ENCODE results near the gene FOXO6.

FOXO6 gene

DNA sequence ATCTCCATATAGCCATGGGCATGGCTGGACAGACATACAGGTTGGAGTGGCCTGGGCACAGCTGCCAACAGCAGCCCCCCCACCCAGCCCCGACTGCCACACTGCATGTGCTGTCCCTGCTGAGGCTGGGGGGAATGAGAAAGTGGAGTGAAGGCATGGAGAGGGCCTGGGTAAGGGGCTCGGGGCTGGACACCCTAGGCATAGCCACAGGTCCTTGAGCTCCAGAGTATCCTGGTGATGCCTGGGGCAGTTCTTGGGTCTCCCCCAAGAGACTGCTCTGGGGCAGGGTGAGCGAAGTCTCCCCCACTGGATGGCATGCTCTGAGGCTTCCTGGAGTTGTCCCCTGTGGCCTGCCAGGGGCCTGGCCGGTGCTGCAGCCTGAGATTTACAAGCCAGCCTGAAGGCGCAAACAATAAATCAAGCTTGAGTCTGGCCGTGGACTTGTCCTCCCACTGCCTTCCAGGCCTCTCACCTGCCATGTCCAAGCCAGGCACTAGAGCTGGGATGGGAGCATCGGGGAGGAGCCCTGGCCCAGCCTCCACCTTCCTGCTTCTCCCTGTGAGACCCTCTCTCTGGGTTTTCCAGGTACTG, 53.6 kb downstream of the FOXO6 start (continued):
- TF ChIP-seq, protein P1, sequence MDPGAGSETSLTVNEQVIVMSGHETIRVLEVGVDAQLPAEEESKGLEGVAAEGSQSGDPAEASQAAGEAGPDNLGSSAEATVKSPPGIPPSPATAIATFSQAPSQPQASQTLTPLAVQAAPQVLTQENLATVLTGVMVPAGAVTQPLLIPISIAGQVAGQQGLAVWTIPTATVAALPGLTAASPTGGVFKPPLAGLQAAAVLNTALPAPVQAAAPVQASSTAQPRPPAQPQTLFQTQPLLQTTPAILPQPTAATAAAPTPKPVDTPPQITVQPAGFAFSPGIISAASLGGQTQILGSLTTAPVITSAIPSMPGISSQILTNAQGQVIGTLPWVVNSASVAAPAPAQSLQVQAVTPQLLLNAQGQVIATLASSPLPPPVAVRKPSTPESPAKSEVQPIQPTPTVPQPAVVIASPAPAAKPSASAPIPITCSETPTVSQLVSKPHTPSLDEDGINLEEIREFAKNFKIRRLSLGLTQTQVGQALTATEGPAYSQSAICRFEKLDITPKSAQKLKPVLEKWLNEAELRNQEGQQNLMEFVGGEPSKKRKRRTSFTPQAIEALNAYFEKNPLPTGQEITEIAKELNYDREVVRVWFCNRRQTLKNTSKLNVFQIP (CRISPR knock-in tag; IDR thresholded peaks at IDR 0.05; ENCODE audit: borderline replicate concordance, low read depth): no peak
- no peak for TF ChIP-seq ARNTL (CRISPR knock-in tag; IDR thresholded peaks at IDR 0.05; ENCODE audit: borderline replicate concordance, low read depth)
- TF ChIP-seq TOX (CRISPR knock-in tag; IDR thresholded peaks at IDR 0.05; ENCODE audit: borderline replicate concordance): no peak
- TF ChIP-seq PPARA (CRISPR knock-in tag; IDR thresholded peaks at IDR 0.05; ENCODE audit: borderline replicate concordance): no peak
- TF ChIP-seq GLIS3 (CRISPR knock-in tag; IDR thresholded peaks at IDR 0.05): no peak
- TF ChIP-seq ZFP3 (CRISPR knock-in tag; IDR thresholded peaks at IDR 0.05): no peak
- TF ChIP-seq ZNF70 (CRISPR knock-in tag; IDR thresholded peaks at IDR 0.05): no peak
- TF ChIP-seq CSDC2 (CRISPR knock-in tag; IDR thresholded peaks at IDR 0.05): no peak

GRCh38 chr1:41416081-41416480, 54.8 kb downstream of the FOXO6 start:
- no peak for ATAC-seq

DNA sequence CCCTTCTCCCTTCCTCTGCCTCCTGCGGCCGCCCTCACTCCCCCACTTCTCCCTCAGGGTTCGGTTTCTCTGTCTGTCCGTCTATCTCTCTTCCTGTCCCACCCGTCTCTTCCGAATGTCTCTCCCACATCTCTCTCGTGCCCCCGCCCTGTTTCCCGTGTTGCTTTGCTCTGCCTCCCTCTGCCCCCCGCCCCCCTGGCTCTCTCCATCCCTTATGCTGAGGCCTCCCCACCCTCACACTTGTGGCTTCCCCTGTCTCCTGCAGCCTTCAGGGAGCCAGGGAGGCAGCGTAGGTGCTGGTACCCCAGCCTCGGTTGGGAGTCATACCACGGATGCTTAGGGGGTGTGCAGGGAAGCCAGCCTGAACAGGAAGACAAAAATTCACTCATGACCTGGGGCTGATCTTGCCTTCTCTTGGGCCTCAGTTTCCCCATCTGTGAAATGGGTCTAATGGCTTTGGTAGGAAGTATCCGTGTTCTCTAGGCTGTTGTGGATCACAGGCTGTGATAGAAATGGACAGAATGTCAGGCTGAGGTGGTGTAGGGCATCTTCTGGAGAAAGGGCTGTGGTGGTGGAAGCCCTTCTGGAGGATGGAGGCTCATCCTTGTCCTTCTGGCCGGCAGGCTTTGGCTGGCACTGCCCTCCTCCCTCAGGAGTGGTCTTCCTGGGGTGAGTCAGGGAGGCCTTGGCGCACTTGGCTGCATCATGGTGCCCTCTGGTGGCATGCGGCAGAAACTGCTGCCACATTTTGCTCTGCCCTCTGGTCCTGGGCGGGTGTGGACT, 55.5 kb downstream of the FOXO6 start:
- peak; percentile 80 for ATAC-seq

More at GRCh38 chr1:41416081-41416480, 54.8 kb downstream of the FOXO6 start:
- TF ChIP-seq ZNF565 (CRISPR knock-in tag; conservative IDR thresholded peaks at IDR 0.05; ENCODE audit: low read depth): no peak

More for the DNA sequence above, 55.5 kb downstream of the FOXO6 start:
- no peak for TF ChIP-seq ZC3H10 (CRISPR knock-in tag; IDR thresholded peaks at IDR 0.05)
- TF ChIP-seq PPARA (CRISPR knock-in tag; IDR thresholded peaks at IDR 0.05; ENCODE audit: borderline replicate concordance): no peak
- TF ChIP-seq OSR1 (CRISPR knock-in tag; IDR thresholded peaks at IDR 0.05): no peak
- no peak for TF ChIP-seq TSHZ2 (CRISPR knock-in tag; IDR thresholded peaks at IDR 0.05)
- no peak for TF ChIP-seq ARNTL (CRISPR knock-in tag; IDR thresholded peaks at IDR 0.05; ENCODE audit: borderline replicate concordance, low read depth)
- no peak for TF ChIP-seq GLIS3 (CRISPR knock-in tag; IDR thresholded peaks at IDR 0.05)
- no peak for TF ChIP-seq CSRNP3 (CRISPR knock-in tag; IDR thresholded peaks at IDR 0.05)
- no peak for TF ChIP-seq CREB5 (CRISPR knock-in tag; IDR thresholded peaks at IDR 0.05; ENCODE audit: low read depth)
- TF ChIP-seq ZFP3 (CRISPR knock-in tag; IDR thresholded peaks at IDR 0.05): no peak
- TF ChIP-seq TOX (CRISPR knock-in tag; IDR thresholded peaks at IDR 0.05; ENCODE audit: borderline replicate concordance): no peak
- no peak for TF ChIP-seq ZNF565 (CRISPR knock-in tag; conservative IDR thresholded peaks at IDR 0.05; ENCODE audit: low read depth)
